SU-DHL-6 (cell line): Measurements from ENCODE around the gene BLTP3A.

Experiments
- CTCF ChIP-seq: fragments of 200-600 bp; sonication (generic); IDR thresholded peaks from one replicate; pipeline ENCODE4 v1.5.1; 2017; ENCODE audit warnings: antibody characterized with exemption, mild to moderate bottlenecking, low read length, moderate library complexity; ENCODE audit not compliant: insufficient read depth, poor library complexity, severe bottlenecking
- EZH2phosphoT487 ChIP-seq: fragments of 200-600 bp; sonication (generic), shearing (Covaris generic); conservative IDR thresholded peaks from 2 replicates; pipeline ENCODE4 v1.6.1; 2018; ENCODE audit warnings: mild to moderate bottlenecking, antibody characterized with exemption, low read length, moderate library complexity, mixed read lengths

- TF ChIP-seq CTCF (no peak), EZH2phosphoT487 (no peak)
Measured at GRCh38 chr6:34829137-34829536, 37.3 kb downstream of the BLTP3A start.
